Body of pancreas (tissue), 4 donors: ENCODE results near the gene IREB2. TPM values are rescaled to one million over a fixed set of nuclear protein-coding genes. Genes with fewer than 3 reads are reported as not detected.

ENCODE experiments used
- ATAC-seq: fragments of 150-250 bp; one replicate; pipeline ENCODE4 v1.9.1; 2016
- DNase-seq, 4 donors: peaks; one replicate each; pipeline ENCODE4 v3.0.0-alpha.2; 2019
- H3K27ac ChIP-seq, 4 donors: fragments of 200-600 bp; sonication (generic); 1 replicate in 3 of 4; 2 replicates in 1 of 4; pipeline versions ENCODE4 v1.5.1 to v1.6.1; 2016 to 2019; ENCODE audit warnings: mild to moderate bottlenecking in 1 of 4, mixed read lengths in 1 of 4, moderate library complexity in 1 of 4
- H3K27me3 ChIP-seq, 2 donors: fragments of 200-600 bp; sonication (generic); one replicate each; pipeline ENCODE4 v1.6.0; 2016; ENCODE audit warnings: mild to moderate bottlenecking in 1 of 2
- H3K36me3 ChIP-seq, 2 donors: fragments of 200-600 bp; sonication (generic); replicated peaks in 1 of 2; 2 replicates each; pipeline ENCODE4 v1.5.1; 2016; ENCODE audit warnings: low read depth in 2 of 2; ENCODE audit not compliant: insufficient read depth in 1 of 2
- H3K4me1 ChIP-seq: fragments of 200-600 bp; sonication (generic); one replicate; pipeline ENCODE4 v1.6.0; 2016
- H3K4me3 ChIP-seq, 2 donors: fragments of 200-600 bp; sonication (generic); 1 replicate in 1 of 2; 2 replicates in 1 of 2; pipeline ENCODE4 v1.5.1; 2016 to 2019
- H3K9me3 ChIP-seq, 3 donors: fragments of 200-600 bp; sonication (generic); 1 replicate in 2 of 3; 2 replicates in 1 of 3; pipeline ENCODE4 v1.5.1; 2016
- POLR2A ChIP-seq, 3 donors: fragments of 450-650 bp; IDR thresholded peaks; one replicate each; pipeline ENCODE4 v1.6.1; 2016; ENCODE audit warnings: antibody characterized with exemption in 3 of 3, mild to moderate bottlenecking in 2 of 3
- WGBS, 2 donors: methylation state at CpG; one replicate each; pipeline ENCODE4 v1.1.5; 2017; 5-methylcytosine and 5-hydroxymethylcytosine counted together
- intact Hi-C: fragments of 100-400 bp; cut with DNase I; formaldehyde crosslinking; loops from one replicate; pipeline ENCODE4 v1.15.1; 2023
- total RNA-seq, 2 donors: library from RNA; depleted of rRNA; stranded (reverse); fragments of >200 nt; gene quantifications; one replicate each; pipeline ENCODE4 v1.1.0, GENCODE V29; 2016
- TF ChIP-seq, protein P1 (sequence below), 7 experiments: fragments of 450-650 bp in 4 of 7; fragments of 200-600 bp in 3 of 7; sonication (generic) in 3 of 7; IDR thresholded peaks; one replicate each; pipeline ENCODE4 v1.5.1; 2016 to 2019; ENCODE audit warnings: antibody characterized with exemption in 7 of 7

IREB2 gene
- total RNA-seq, 2 donors from 2014 or later: 16.2 to 31.9 TPM

DNA sequence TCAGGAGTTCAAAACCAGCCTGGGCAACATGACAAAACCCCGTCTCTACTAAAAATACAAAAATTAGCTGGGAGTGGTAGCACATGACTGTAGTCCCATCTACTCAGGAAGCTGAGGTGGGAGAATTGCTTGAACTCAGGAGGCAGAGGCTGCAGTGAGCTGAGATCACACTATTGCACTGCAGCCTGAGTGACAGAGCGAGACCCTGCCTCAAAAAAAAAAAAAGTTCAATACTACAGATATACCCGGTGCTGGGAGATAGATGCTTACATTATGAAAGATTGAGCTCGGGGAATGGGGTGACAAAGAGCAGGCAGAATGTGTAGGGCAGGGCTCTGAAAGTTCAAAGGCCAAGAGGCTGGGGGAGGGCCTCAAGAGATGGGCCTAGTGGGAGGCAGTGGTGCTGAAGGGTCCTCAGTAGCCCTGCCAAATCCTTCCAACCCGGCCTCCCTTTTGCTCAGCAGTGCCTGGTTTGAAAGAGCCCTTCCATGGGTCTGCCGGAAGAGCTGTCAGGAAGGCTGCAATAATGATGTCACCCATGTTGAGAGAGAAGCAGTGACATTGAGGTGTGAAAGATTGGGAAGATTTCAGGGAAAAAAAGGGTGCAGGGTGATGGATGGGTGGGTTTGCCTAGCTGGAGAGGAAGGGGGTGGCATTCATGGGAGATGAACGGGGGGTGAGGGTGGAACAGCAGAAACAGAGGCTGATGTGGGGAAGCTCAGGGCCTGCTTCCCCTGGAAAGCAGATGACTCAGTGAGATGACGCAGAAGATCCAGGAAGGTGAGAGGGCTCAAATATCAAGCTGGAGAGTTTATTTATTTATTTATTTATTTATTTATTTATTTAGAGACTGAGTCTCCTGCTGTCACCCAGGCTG, 20.0 kb upstream of the IREB2 start:
- WGBS, 2 donors: 69 to 77% methylated on average over 8 of the region's 8 CpGs
- no peak for ATAC-seq
- TF ChIP-seq POLR2A (IDR thresholded peaks at IDR 0.05): no peak
- no peaks in the 10 kb centered on the region for H3K4me1 ChIP-seq
- H3K4me3 ChIP-seq: no peak overlapping the region
- DNase-seq: no peak
- H3K9me3 ChIP-seq: no peaks in the 10 kb centered on the region
- intact Hi-C loops: no loop called here
- H3K36me3 ChIP-seq: no peaks in the 10 kb centered on the region
- H3K27ac ChIP-seq: no peak overlapping the region
- H3K27me3 ChIP-seq: no peaks in the 10 kb centered on the region

DNA sequence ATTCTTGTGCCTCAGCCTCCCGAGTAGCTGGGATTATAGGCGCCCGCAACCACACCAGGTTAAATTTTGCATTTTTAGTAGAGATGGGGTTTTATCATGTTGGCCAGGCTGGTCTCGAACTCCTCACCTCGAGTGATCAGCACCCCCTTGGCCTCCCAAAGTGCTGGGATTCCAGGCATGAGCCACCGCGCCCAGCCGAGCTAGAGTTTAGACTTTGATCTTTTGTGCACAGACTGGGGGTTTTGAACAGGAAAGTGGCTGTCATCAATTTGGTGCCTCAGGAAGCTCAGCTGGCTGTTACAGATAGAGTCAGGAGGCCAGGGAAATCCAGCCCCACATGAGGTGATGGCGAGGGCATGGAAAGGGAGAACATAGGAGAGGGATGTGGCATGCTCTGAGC, 19.3 kb upstream of the IREB2 start:
- Histone ChIP-seq H3K4me3 (no peak overlapping the region), H3K36me3 (no peaks in the 10 kb centered on the region), H3K9me3 (no peaks in the 10 kb centered on the region), H3K27me3 (no peaks in the 10 kb centered on the region), H3K4me1 (no peaks in the 10 kb centered on the region), H3K27ac (no peak overlapping the region)
- intact Hi-C loops: no loop called here
- no peak for ATAC-seq
- TF ChIP-seq, protein P1, sequence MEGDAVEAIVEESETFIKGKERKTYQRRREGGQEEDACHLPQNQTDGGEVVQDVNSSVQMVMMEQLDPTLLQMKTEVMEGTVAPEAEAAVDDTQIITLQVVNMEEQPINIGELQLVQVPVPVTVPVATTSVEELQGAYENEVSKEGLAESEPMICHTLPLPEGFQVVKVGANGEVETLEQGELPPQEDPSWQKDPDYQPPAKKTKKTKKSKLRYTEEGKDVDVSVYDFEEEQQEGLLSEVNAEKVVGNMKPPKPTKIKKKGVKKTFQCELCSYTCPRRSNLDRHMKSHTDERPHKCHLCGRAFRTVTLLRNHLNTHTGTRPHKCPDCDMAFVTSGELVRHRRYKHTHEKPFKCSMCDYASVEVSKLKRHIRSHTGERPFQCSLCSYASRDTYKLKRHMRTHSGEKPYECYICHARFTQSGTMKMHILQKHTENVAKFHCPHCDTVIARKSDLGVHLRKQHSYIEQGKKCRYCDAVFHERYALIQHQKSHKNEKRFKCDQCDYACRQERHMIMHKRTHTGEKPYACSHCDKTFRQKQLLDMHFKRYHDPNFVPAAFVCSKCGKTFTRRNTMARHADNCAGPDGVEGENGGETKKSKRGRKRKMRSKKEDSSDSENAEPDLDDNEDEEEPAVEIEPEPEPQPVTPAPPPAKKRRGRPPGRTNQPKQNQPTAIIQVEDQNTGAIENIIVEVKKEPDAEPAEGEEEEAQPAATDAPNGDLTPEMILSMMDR (IDR thresholded peaks at IDR 0.05): no peak
- no peak for TF ChIP-seq POLR2A (IDR thresholded peaks at IDR 0.05)
- DNase-seq: no peak
- 71 to 79% methylated on average over 9 of the region's 9 CpGs for WGBS, 2 donors

DNA sequence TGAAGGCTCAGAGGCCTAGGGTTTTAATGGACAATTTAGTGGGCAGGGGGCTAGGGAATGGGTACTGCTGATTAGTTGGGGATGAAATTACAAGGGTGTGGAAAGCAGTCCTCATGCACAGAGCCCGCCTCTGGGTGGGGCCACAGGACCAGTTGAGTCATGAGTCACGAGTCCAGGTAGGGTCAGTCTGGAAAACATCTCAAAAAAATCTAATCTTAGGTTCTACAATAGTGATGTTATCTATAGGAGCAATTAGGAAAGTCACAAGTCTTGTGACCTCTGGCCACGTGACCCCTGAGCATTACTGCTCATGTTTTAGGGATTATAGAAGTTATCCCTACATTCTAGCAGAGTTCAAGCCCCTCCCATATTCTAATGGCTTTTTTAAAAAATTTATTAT, 18.6 kb upstream of the IREB2 start:
- Histone ChIP-seq H3K9me3 (no peaks in the 10 kb centered on the region), H3K27ac (no peak overlapping the region), H3K4me3 (no peak overlapping the region), H3K4me1 (no peaks in the 10 kb centered on the region), H3K36me3 (no peaks in the 10 kb centered on the region), H3K27me3 (no peaks in the 10 kb centered on the region)
- ATAC-seq (no peak), DNase-seq (no peak)
- TF ChIP-seq, protein P1 (IDR thresholded peaks at IDR 0.05): no peak
- TF ChIP-seq POLR2A (IDR thresholded peaks at IDR 0.05): no peak
- 78 to 85% methylated on average over 3 of the region's 3 CpGs for WGBS, 2 donors
- intact Hi-C loops: no loop called here

DNA sequence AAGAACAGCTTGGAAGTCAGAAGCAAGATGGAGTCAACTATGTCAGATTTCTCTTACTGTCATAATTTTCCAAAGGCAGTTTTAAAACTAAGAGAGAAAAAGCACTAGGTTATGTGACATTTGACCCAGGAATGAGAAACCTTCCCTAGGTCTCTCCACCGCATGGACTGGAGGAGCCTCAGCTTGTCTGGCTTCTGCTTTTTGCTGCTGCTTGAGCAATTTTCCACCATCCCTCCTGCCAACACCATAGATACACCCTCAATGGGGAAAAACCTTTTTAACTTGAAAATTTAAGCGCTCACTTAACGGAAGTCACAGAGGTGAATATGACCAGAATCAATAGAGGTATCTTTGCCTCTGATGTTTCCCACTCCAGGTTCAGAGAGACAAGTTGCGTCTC, 17.8 kb upstream of the IREB2 start:
- Histone ChIP-seq H3K4me3 (no peak overlapping the region), H3K9me3 (no peaks in the 10 kb centered on the region), H3K36me3 (no peaks in the 10 kb centered on the region), H3K27ac (no peak overlapping the region), H3K27me3 (no peaks in the 10 kb centered on the region), H3K4me1 (no peaks in the 10 kb centered on the region)
- DNase-seq: no peak
- no peak for ATAC-seq
- TF ChIP-seq, protein P1 (IDR thresholded peaks at IDR 0.05): no peak
- TF ChIP-seq POLR2A (IDR thresholded peaks at IDR 0.05): no peak
- WGBS, 2 donors: 73 to 80% methylated on average over 4 of the region's 4 CpGs
- intact Hi-C loops: loop anchor here (5.0 to 10.0 kb wide), 2 partner anchors 115 to 308 kb away; no protein-coding TSS in a partner anchor

DNA sequence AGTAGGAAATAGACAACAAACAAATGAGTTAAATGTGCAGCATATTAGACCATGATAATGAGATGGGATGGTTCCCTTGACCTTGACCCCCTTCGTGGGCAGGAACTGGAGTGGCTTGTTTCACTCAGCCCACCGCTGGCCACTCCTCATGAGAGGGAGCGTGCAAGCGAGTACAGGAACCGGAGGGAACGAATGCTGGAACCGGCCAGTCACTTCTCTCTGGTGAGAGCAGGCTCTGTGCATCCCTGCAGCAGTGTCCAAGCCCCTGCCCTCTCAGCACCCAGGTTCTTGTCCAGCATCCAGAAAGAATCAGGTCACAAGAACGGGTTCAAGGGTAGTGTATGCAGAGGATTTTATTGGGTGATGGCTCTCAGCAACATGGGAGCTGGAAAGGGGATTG, 17.2 kb upstream of the IREB2 start:
- no peak overlapping the region for H3K4me3 ChIP-seq
- no peaks in the 10 kb centered on the region for H3K27me3 ChIP-seq
- DNase-seq (no peak), ATAC-seq (no peak)
- H3K4me1 ChIP-seq: no peaks in the 10 kb centered on the region
- H3K27ac ChIP-seq: no peak overlapping the region
- no peaks in the 10 kb centered on the region for H3K9me3 ChIP-seq
- WGBS, 2 donors: 54 to 56% methylated on average over 4 to 8 of the region's 8 CpGs
- intact Hi-C loops: loop anchor here (5.0 to 10.0 kb wide), 2 partner anchors 116 to 308 kb away; no protein-coding TSS in a partner anchor
- no peaks in the 10 kb centered on the region for H3K36me3 ChIP-seq
- TF ChIP-seq, protein P1 (IDR thresholded peaks at IDR 0.05): no peak
- no peak for TF ChIP-seq POLR2A (IDR thresholded peaks at IDR 0.05)
